ENCODE results near the gene EEF2K.

DNA sequence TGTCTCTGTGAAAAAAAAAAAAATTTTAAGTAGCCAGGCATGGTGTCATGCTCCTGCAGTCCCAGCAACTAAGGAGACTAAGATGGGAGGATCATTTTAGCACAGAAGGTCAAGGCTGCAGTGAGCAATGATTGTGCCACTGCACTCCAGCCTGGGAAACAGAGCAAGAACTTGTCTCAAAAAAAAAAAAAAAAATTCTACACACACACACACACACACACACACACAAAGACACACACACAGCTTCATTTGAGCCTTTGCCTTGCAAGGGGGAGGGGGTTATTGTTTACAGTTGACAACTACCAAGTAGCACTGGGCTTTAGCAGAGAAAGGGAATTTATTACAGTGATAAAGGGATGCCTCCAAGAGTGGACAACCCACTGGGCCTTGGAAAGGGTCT lies 86.2 kb downstream of the EEF2K start:
- TF ChIP-seq, protein P1, sequence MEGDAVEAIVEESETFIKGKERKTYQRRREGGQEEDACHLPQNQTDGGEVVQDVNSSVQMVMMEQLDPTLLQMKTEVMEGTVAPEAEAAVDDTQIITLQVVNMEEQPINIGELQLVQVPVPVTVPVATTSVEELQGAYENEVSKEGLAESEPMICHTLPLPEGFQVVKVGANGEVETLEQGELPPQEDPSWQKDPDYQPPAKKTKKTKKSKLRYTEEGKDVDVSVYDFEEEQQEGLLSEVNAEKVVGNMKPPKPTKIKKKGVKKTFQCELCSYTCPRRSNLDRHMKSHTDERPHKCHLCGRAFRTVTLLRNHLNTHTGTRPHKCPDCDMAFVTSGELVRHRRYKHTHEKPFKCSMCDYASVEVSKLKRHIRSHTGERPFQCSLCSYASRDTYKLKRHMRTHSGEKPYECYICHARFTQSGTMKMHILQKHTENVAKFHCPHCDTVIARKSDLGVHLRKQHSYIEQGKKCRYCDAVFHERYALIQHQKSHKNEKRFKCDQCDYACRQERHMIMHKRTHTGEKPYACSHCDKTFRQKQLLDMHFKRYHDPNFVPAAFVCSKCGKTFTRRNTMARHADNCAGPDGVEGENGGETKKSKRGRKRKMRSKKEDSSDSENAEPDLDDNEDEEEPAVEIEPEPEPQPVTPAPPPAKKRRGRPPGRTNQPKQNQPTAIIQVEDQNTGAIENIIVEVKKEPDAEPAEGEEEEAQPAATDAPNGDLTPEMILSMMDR (IDR thresholded peaks at IDR 0.05; ENCODE audit: low read depth, low read length) = no peak
- TF ChIP-seq, protein P2, sequence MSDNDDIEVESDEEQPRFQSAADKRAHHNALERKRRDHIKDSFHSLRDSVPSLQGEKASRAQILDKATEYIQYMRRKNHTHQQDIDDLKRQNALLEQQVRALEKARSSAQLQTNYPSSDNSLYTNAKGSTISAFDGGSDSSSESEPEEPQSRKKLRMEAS (IDR thresholded peaks at IDR 0.05; ENCODE audit: low read depth, low read length) = no peak

Measured in NB4 (cell line).